ENCODE data around the gene CELSR1.

CELSR1 gene

DNA sequence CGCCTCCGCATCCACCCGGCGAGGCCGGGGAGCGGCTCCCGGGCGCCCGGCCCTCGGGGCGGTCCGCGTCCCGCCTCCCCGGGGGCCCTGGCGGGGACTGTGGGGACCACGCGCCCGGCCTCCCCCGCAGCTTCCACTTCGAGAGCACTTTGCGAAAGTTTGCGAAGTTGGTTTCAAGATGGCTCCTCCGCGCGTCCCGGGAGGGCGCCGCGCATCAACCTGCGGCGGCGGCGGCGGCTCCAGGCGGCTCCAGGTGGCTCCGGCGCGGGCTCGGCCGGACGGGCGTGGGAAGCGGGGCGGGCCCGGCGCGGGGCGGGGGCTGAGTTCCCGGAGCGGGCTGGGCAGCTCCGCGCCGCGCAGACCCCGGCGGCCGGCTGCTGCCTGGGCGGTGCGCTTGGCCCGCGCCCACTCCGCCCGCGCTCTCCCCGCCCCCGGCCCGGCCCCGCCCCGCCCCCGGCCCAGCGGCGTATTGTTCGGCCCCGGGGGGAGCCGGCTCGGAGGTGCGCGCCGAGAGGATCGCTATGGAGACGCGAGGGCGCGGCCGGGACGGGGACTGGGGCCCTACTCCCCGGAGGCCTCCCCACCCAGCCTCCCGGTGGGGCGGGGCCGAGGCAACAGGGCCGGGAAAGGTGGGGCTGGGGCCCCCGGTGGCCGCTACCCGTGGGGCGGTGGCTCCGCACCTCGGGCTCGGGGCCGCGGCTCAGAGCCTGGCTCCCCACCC, at the start of gene CELSR1:
CELSR1 (minus strand) TSS at position 396 of the 721 bp plus-strand sequence. CDS start 450 bp downstream, outside the sequence.
- no peak for DNase-seq (ENCODE audit: low read depth in 2 of 2)

DNA sequence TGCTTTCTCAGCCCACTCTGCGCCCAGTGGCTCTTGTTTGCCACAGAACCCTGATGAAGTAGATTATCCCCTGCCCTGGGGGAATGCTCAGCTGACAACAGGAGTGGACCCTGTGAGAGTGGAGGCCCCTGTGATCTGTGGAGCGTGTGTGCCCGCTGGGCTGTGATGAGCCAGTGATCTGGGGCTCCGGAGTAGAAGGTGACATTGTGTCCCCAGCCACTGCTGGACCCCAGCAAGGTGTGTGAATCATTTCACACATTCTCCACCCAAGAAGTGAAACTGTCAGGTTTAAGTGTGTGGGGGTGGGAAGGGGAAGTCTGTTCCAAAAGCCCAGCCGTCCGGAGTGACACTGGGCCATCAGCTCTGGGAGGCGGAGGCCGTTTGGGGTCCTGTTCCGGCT, 49.6 kb upstream of the CELSR1 start:
- no peak for DNase-seq (ENCODE audit: low read depth in 2 of 2)

GRCh38 chr22:46586531-46587011, 49.2 kb upstream of the CELSR1 start:
- no peak for DNase-seq (ENCODE audit: low read depth in 2 of 2)

DNA sequence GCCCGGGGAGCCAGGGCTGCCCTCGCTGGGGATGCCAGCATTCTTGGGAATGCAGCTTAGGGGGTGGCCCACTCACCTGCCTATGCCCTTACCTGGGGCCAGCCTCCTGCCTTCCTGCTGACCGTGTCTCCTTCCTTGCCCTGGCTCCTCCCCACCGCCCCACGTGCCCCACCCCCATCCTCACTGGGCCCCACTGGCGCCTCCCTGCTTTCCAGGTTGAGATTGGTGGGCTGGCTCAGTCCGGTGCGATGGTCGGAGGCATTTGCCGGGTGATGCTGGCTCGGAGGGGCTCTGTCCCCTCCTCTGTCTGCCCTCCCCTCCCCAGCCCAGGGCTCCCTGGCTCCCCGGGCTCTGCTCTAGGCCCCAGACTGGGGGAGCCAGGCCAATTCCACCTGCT, 48.7 kb upstream of the CELSR1 start:
- DNase-seq (ENCODE audit: low read depth in 2 of 2): no peak

DNA sequence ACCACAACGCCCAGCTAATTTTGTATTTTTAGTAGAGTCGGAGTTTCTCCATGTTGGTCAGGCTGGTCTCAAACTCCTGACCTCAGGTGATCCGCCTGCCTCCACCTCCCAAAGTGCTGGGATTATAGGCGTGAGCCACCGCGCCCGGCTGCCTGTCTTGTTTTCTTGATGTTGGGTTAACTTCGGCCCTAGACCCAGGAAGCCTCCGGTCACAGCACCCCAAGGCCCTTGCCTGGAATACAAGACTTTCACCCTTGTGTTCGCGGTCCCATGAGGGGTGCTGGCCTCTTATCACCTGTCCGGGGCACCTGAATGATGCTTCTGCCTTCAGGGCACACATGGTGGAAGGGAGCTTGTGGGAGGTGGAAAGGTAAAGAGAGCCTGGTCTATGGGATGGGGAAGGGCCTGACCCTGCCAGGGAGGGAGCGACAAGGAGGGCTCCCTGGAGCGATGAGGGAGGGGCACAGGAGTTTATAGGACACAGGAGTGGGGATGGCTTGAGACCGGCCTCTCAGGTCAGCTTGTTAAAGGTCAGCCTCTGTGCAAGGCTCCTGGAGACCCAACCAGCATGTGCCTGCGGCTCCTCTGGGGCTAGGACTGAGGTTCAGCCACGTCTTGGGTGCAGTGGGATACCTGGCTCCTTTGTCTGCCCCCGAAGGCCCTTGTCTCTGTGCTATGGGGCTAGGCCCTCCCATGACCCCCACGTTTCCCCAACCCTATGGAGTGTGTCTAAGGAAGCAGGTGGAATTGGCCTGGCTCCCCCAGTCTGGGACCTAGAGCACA, 48.1 kb upstream of the CELSR1 start:
- DNase-seq (ENCODE audit: low read depth in 2 of 2): no peak

- DNase-seq (ENCODE audit: low read depth in 2 of 2): no peak
These were observed 46.9 kb upstream of the CELSR1 start for GRCh38 chr22:46584081-46584921.

DNA sequence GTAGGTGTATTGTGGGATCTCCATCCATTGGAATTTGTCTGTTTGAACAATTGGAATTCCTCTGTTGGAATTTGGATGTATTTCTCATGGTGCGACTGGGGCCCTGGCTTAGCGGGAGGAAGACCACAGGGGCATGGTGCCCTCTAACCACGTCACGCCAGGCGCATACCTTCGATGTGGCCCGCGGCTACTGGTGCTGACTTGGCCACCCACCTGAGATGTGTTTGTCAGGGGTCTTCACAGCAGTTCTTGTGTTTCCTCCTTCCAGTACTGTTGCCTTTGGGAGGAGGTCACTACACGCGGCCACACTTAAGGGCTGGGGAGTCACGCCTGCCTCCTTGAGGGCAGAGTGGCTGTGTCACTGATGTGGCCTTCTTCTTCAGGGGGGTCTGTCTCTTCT, 46.2 kb upstream of the CELSR1 start:
- DNase-seq (ENCODE audit: low read depth in 2 of 2): no peak

- no peak for DNase-seq (ENCODE audit: low read depth in 2 of 2)
These were observed 45.0 kb upstream of the CELSR1 start for GRCh38 chr22:46582281-46582933.

DNA sequence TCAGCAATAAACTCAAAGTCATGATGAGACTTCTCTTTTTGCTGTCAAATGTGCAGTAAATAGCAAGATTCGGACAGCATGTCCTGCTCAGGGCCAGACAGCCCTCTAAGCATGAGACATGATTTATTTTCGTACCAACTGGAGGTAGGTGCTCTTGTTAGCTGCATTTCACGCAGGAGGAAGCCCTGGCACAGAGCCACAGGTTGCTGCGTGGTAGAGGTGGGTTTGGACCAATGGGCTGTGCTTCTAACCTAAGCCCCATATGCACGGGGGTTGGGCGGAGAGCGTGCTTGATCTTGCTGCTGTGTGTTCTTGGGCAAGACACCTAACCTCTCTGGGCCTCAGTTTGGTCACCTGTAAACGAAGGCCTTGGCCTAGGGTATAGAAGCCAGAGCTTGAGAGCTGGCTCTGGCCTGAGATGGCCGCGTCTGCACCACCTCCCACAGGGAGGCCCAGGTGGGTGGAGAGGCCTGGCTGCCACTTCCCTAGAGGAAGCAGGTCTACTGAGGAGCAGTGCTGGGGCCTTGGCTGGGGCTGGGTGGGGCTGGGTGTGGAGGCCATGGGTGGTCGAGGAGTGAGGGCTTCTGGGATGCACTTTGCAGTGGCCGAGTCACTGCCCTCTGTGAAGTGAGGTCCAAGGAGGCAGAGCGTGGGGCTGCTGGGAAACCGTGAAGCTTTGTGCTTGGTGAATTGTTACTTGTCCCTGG, 44.3 kb upstream of the CELSR1 start:
- no peak for DNase-seq (ENCODE audit: low read depth in 2 of 2)

GRCh38 chr22:46580940-46581537, 43.6 kb upstream of the CELSR1 start:
- DNase-seq (ENCODE audit: low read depth in 2 of 2): no peak

GRCh38 chr22:46579751-46580449, 42.5 kb upstream of the CELSR1 start:
- no peak for DNase-seq (ENCODE audit: low read depth in 2 of 2)

GRCh38 chr22:46578824-46579561, 41.6 kb upstream of the CELSR1 start:
- DNase-seq (ENCODE audit: low read depth in 2 of 2): no peak

DNA sequence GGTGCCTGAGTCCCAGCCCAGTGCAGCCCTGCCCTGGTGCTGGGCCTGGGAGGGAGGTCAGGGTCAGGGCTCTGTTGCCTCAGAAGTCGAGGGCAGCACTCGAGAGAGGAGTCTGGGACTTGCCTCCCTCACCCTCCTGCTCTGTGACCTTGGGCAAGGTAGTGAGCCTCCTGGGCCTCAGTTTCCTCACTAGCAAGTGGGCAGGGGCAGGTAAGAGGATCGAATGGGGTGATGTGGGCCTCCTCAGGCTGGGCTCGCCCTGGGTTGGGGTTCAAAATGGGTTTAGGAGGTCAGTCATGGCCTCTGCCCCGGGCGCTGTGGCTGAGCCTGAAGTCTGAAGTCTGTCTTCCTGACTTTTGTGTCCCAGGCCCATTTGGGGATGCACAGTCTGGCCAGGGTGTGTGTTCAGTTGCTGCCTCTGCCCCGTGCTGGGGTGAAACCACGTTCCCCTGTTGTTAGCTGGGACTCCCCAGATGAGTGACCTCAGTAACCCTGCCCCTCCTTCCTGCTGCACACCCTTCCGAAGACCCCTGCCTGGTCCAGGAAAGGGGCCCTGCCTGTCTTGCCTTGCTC, 40.9 kb upstream of the CELSR1 start:
- DNase-seq (ENCODE audit: low read depth in 2 of 2): no peak

GRCh38 chr22:46577368-46578249, 40.2 kb upstream of the CELSR1 start:
- peak in 1 of 2 donors; percentile 8 for DNase-seq (ENCODE audit: low read depth in 2 of 2)

DNA sequence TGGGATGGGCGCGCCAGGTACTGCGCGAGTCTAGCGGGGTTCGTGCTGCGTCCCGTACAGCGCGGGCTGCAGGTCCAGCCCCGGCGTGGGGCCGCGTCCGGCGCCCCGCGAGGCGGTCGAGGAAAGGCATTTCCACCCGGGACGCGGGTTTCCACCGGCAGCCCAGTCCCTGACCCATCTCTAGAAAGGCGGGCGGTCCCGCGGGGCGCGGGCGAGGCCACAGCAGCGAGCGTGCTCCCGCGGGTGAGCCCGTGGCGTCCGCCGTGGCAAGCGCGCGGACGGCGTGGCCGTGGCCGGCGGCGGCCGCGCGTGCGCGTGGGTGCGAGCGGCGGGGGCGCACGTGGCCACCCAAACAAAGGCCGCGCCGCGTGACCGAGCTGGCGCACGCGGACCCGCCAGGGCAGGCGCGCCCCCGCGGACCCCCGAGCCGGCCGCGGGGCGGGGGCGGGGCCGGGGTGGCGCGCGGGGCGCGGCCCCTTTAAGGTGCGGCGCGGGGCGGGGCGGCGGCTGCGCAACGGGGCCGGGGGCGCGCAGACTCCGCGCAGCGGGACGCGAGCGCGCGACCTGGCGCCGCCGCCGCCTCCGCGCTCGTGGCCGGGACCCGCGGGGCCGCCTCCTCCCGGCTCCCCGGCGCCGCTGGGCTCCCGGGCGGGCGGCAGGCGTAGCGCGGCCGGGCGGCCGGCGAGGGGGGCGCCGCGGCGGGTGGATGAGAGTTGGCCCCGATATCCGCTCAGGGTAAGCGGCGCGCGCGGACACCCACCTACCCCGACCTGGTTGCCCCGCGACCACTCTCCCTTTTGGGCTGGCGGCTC, 39.3 kb upstream of the CELSR1 start:
- DNase-seq (ENCODE audit: low read depth in 2 of 2): peak in 1 of 2 donors; percentile 69

- DNase-seq (ENCODE audit: low read depth in 2 of 2): no peak
These were observed 38.6 kb upstream of the CELSR1 start for GRCh38 chr22:46575911-46576555.

Measured in stimulated activated CD8-positive, alpha-beta memory T cell treated with anti-CD3 and anti-CD28 coated beads, Interleukin-7, amount 100 ng/mL, for 4 hours (primary cell).